Hepatocyte (in vitro differentiated cells): ENCODE results near the gene HES4.

Experiments used
- CTCF ChIP-seq: fragments of 200-600 bp; sonication (generic); IDR thresholded peaks from 2 replicates; pipeline ENCODE4 v1.5.1; 2016; ENCODE audit warnings: antibody characterized with exemption, mild to moderate bottlenecking; ENCODE audit not compliant: poor library complexity
- EZH2phosphoT487 ChIP-seq: fragments of 200-600 bp; sonication (generic); IDR thresholded peaks from one replicate; pipeline ENCODE4 v1.6.1; 2018; ENCODE audit warnings: antibody characterized with exemption, mild to moderate bottlenecking, low read depth, moderate library complexity; ENCODE audit not compliant: unreplicated experiment, severe bottlenecking

DNA sequence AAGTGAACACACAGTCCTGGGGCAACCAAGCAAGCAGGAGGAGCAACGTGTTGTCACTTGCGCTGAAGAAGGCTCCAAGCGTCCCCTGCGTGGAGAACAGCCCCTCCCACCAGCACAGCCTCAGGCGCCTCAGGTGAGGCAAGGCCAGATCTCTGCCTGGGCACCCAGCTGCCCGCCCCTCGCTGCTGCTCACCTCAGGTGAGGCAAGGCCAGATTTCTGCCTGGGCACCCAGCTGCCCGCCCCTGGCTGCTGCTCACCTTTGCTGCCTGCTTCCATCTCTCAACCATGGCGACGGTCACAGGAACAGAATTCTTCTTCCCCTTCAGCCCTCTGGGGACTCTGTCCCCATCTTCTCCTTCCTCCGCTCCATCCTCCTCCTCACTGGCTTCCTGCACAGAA is 43.3 kb downstream of the HES4 start:
- TF ChIP-seq CTCF (no peak), EZH2phosphoT487 (no peak)
